OCI-LY7 (cell line): ENCODE data around the gene TNIK. TPM values are rescaled to one million over a fixed set of nuclear protein-coding genes. Genes with fewer than 3 reads are reported as not detected.

Source experiments
- BruUV-seq: library from RNA; stranded (reverse); fragments of 400-500 nt; replicated peaks from 2 replicates; lab custom pipeline; 2021; lab: Mats Ljungman, UMichigan
- CTCF ChIA-PET: fragments of 300-600 bp; sonication (Branson Sonifier 250); formaldehyde crosslinking; loops from one replicate; lab custom pipeline; 2022; ENCODE audit warnings: antibody characterized with exemption; ENCODE audit not compliant: unreplicated experiment; lab: Charles Lee
- POLR2A ChIA-PET: fragments of 300-600 bp; sonication (Branson Sonifier 250); formaldehyde crosslinking; loops from one replicate; lab custom pipeline; 2022; ENCODE audit warnings: antibody characterized with exemption; lab: Charles Lee
- DNase-seq: peaks from one replicate; pipeline ENCODE4 v3.0.0-alpha.2; 2015; ENCODE audit warnings: low spot score
- H2AFZ ChIP-seq: fragments of 200-600 bp; sonication (generic), shearing (Covaris generic); 2 replicates; pipeline ENCODE4 v1.6.1; 2014; ENCODE audit warnings: mild to moderate bottlenecking, antibody characterized with exemption, low read length, moderate library complexity
- H3K27ac ChIP-seq: fragments of 200-600 bp; sonication (generic); 2 replicates; pipeline ENCODE4 v1.5.1; 2014; ENCODE audit warnings: mixed run types, low read depth, mild to moderate bottlenecking, moderate library complexity, low read length, inconsistent platforms; ENCODE audit not compliant: poor library complexity, severe bottlenecking
- H3K36me3 ChIP-seq: fragments of 200-600 bp; sonication (generic); 2 replicates; pipeline ENCODE4 v1.6.1; 2014; ENCODE audit warnings: mild to moderate bottlenecking, antibody characterized with exemption, low read length, moderate library complexity, mixed read lengths; ENCODE audit not compliant: insufficient read depth
- H3K4me1 ChIP-seq: fragments of 200-600 bp; sonication (generic); 2 replicates; pipeline ENCODE4 v1.5.1; 2014; ENCODE audit warnings: mild to moderate bottlenecking, low read length; ENCODE audit not compliant: insufficient read depth, poor library complexity, severe bottlenecking
- H3K4me2 ChIP-seq: fragments of 200-600 bp; sonication (generic); 2 replicates; pipeline ENCODE4 v1.6.1; 2014; ENCODE audit warnings: mild to moderate bottlenecking, low read length
- H3K4me3 ChIP-seq: fragments of 200-600 bp; sonication (generic); 2 replicates; pipeline ENCODE4 v1.5.1; 2014; ENCODE audit warnings: mild to moderate bottlenecking, low read depth, low read length; ENCODE audit not compliant: poor library complexity, severe bottlenecking
- H3K79me2 ChIP-seq: fragments of 200-600 bp; sonication (generic); 2 replicates; pipeline ENCODE4 v1.6.1; 2016; ENCODE audit warnings: low read depth, mild to moderate bottlenecking, low read length, moderate library complexity, mixed read lengths; ENCODE audit not compliant: insufficient read depth
- H3K9me2 ChIP-seq: fragments of 200-600 bp; sonication (generic); 2 replicates; pipeline ENCODE4 v1.6.1; 2016; ENCODE audit warnings: mild to moderate bottlenecking, low read length, mixed read lengths; ENCODE audit not compliant: insufficient read depth
- H3K9me3 ChIP-seq: fragments of 200-600 bp; sonication (generic); 2 replicates; pipeline ENCODE4 v1.6.1; 2014; ENCODE audit warnings: mild to moderate bottlenecking, mixed run types, low read length, mixed read lengths
- H4K20me1 ChIP-seq: fragments of 200-600 bp; sonication (generic); 2 replicates; pipeline ENCODE4 v1.6.1; 2014; ENCODE audit warnings: mild to moderate bottlenecking, antibody characterized with exemption, low read length, moderate library complexity, mixed read lengths; ENCODE audit not compliant: insufficient read depth
- CTCF ChIP-seq: fragments of 200-600 bp; sonication (generic); conservative IDR thresholded peaks from 2 replicates; pipeline ENCODE4 v1.5.1; 2014; ENCODE audit warnings: mild to moderate bottlenecking, antibody characterized with exemption, low read length, moderate library complexity, mixed read lengths
- EZH2phosphoT487 ChIP-seq: fragments of 200-600 bp; sonication (generic); IDR thresholded peaks from 2 replicates; pipeline ENCODE4 v1.6.1; 2018; ENCODE audit warnings: low read depth, borderline replicate concordance, mild to moderate bottlenecking, mixed run types, antibody characterized with exemption, low read length, moderate library complexity, mixed read lengths
- intact Hi-C: fragments of 100-400 bp; cut with micrococcal nuclease; formaldehyde crosslinking; loops from one replicate; pipeline ENCODE4 v1.10.0; 2022; ENCODE audit not compliant: unreplicated experiment
- total RNA-seq, 2 experiments: library from RNA; depleted of rRNA in 1 of 2; stranded (reverse); fragments of >200 nt in 1 of 2; shearing (Covaris generic) in 1 of 2; gene quantifications; 2 replicates each; pipeline ENCODE4 v1.2.3, GENCODE V29; 2014 to 2022

Gene TNIK
- total RNA-seq, 2 experiments from 2014 or later: not detected

DNA sequence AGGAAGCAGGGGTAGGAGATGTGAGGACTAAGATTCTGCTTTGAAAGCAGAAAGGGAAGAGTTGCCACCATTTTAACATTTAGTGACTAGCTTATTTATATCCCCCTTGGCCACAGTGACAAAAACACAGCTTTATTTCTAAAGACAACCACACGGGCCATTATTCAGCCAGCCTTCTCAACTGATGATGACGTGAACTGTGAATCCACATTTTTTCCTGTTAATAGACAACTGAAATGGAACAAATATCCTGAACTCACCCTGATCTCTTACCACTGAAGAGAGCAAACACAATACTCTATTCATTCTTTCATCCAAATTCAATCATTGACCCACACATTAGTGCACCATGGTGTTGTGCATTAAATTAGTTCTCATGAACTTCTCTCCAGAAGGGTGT, 145.1 kb downstream of the TNIK start:
- no peak for DNase-seq
- no peak overlapping the region for H3K4me3 ChIP-seq
- H3K4me2 ChIP-seq: no peak overlapping the region
- H3K27ac ChIP-seq: no peak overlapping the region
- intact Hi-C loops: no loop called here
- H3K4me1 ChIP-seq: no peaks in the 10 kb centered on the region
- TF ChIP-seq CTCF (no peak), EZH2phosphoT487 (no peak)
- CTCF ChIA-PET: no interaction called here
- no peaks in the 10 kb centered on the region for H3K9me2 ChIP-seq
- no peaks in the 10 kb centered on the region for H3K79me2 ChIP-seq
- no TSS peak for BruUV-seq
- POLR2A ChIA-PET: no interaction called here
- H3K9me3 ChIP-seq: no peaks in the 10 kb centered on the region
- no peaks in the 10 kb centered on the region for H3K36me3 ChIP-seq
- H4K20me1 ChIP-seq: no peaks in the 10 kb centered on the region
- no peak overlapping the region for H2AFZ ChIP-seq

GRCh38 chr3:171314341-171314740, 145.9 kb downstream of the TNIK start:
- H3K36me3 ChIP-seq: no peaks in the 10 kb centered on the region
- H4K20me1 ChIP-seq: no peaks in the 10 kb centered on the region
- no peak overlapping the region for H3K4me2 ChIP-seq
- no peak overlapping the region for H2AFZ ChIP-seq
- no peaks in the 10 kb centered on the region for H3K4me1 ChIP-seq
- H3K9me3 ChIP-seq: no peaks in the 10 kb centered on the region
- no peaks in the 10 kb centered on the region for H3K9me2 ChIP-seq
- H3K79me2 ChIP-seq: no peaks in the 10 kb centered on the region
- intact Hi-C loops: no loop called here
- no peak overlapping the region for H3K4me3 ChIP-seq
- ChIA-PET POLR2A (no interaction called here), CTCF (no interaction called here)
- DNase-seq: no peak
- no TSS peak for BruUV-seq
- H3K27ac ChIP-seq: no peak overlapping the region
- no peak for TF ChIP-seq EZH2phosphoT487
- TF ChIP-seq CTCF: no peak

DNA sequence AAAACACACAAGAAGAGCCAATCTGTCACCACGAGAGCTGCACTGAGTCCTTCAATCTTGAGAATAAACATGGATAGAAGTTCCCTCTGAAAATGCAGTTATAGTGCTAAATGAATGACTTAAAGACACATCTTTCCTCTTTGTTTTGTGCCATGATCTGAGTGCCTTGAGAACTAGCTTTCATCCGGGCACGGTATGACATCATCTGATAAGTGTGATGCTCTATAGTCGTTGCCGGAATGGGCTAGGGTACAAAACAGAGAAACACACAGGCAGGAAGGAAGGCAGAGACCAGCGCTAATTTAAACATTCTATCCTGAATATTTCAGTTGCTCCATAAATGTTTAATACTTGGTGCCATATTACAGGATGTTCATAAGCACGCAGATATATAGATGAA, 146.5 kb downstream of the TNIK start:
- Histone ChIP-seq H3K36me3 (no peaks in the 10 kb centered on the region), H2AFZ (no peak overlapping the region), H3K4me2 (no peak overlapping the region), H3K27ac (no peak overlapping the region), H3K79me2 (no peaks in the 10 kb centered on the region), H3K9me3 (no peaks in the 10 kb centered on the region), H3K4me1 (no peaks in the 10 kb centered on the region), H4K20me1 (no peaks in the 10 kb centered on the region), H3K9me2 (no peaks in the 10 kb centered on the region), H3K4me3 (no peak overlapping the region)
- POLR2A ChIA-PET: interaction anchor here (0.7 to 1.4 kb wide), 2 partner anchors 29 to 104 kb away, joined by 3 to 4 read pairs; no protein-coding TSS in a partner anchor
- intact Hi-C loops: no loop called here
- DNase-seq: no peak
- TF ChIP-seq EZH2phosphoT487 (no peak), CTCF (no peak)
- BruUV-seq: no TSS peak
- CTCF ChIA-PET: no interaction called here
